ENCODE measurements around the gene KCTD13.

Gene KCTD13

DNA sequence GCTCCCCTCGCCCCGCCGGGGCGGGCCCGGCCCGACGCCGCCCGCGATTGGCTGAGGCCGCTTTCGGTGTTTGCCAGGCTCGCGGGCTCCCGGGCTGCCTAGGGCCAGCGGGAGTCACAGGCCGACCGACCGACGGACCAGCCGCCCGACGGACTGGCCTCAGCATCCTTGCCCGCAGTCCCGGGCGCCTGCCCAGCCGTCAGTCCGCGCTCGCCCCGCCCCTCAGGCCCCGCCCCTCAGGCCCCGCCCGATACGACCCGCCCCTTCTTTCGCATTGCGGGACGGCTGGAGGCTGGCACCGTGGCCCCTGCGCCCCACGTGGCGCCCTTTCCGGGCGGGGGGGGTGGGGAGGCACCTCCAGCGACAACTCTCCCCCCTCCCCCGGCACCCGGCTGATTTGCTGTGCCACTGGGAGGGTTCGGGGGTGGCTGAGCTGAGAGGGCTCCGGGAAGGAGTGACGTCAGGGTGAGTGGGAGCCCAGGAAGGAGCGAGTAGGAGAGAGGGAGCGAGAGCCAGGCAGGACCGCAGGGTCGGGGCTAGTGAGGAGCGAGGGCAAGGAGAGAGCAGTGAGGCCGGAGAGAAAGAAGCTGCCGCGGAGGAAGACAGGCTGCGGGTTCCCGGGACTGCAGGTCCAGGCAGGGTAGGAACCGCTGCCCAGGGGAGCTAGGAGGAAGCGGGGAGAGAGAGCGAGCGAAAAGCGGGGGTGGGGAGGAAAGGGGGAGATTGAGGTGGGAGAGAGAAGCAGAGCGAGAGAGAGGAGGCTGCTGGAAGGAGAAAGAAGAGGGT, 25.7 kb downstream of the KCTD13 start, which contains the start of gene ASPHD1:
ASPHD1 (plus strand) TSS at position 387 of the 786 bp plus-strand sequence. CDS start 484 bp downstream, outside the sequence.
- Mint-ChIP-seq H3K4me1 (peaks cover 8% of the 10 kb centered on the region), H3K36me3 (ENCODE audit: low read depth) (no peaks in the 10 kb centered on the region)

DNA sequence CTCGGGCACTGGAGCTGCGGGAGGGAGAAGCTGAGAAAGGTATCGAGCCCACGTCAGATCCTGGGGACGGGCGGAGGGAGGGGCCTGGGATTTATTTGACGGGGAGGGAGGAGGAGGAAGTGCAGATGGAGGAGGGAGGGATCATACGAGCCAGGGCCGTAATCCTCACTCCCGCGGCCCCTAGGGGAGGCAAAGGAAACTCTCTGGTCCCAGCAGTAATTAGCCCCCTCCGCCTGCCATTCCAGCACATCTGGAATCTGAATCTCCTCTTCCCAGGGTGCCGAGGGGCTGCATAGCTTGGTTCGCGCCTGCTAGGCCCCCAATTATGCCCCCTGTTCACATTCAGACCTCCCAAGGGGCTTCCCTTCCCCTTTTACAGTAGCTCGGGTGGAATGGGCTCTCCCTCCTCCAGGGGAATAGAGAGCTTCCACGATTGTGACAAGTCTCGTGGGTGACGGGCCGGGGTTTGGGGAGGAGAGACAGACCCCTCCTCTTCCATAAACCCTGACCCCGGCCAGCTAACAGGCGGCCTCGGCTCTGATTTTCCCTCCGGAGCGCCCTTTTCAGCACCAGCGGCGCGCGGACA, 26.4 kb downstream of the KCTD13 start, which contains the start of gene SEZ6L2:
SEZ6L2 (minus strand) TSS at position 35 of the 586 bp plus-strand sequence. CDS start 531 bp downstream, outside the sequence.
- peak within 1 kb of the TSS; percentile 84 to 85 (median 85) for H3K4me3 Mint-ChIP-seq
- no peaks in the 10 kb centered on the region for H3K9me3 Mint-ChIP-seq
- H3K27ac Mint-ChIP-seq, result no peak within 1 kb of the TSS
- peak; percentile 25 to 30 (median 27) for TF ChIP-seq CTCF (IDR thresholded peaks at IDR 0.05; ENCODE audit: unreplicated experiment in 3 of 3)
- peaks cover 40% of the 10 kb centered on the region for H3K27me3 Mint-ChIP-seq (ENCODE audit: low read depth)
- H3K36me3 Mint-ChIP-seq (ENCODE audit: low read depth), result no peaks in the 10 kb centered on the region
- H3K4me1 Mint-ChIP-seq, result peaks cover 8% of the 10 kb centered on the region

More for the DNA sequence above, 25.7 kb downstream of the KCTD13 start, which contains the start of gene ASPHD1:
- Mint-ChIP-seq H3K27me3 (ENCODE audit: low read depth) (peaks cover 40% of the 10 kb centered on the region), H3K4me3 (peak within 1 kb of the TSS; percentile 84 to 85 (median 85)), H3K9me3 (no peaks in the 10 kb centered on the region), H3K27ac (no peak within 1 kb of the TSS)
- TF ChIP-seq CTCF (IDR thresholded peaks at IDR 0.05; ENCODE audit: unreplicated experiment in 3 of 3), result no peak

DNA sequence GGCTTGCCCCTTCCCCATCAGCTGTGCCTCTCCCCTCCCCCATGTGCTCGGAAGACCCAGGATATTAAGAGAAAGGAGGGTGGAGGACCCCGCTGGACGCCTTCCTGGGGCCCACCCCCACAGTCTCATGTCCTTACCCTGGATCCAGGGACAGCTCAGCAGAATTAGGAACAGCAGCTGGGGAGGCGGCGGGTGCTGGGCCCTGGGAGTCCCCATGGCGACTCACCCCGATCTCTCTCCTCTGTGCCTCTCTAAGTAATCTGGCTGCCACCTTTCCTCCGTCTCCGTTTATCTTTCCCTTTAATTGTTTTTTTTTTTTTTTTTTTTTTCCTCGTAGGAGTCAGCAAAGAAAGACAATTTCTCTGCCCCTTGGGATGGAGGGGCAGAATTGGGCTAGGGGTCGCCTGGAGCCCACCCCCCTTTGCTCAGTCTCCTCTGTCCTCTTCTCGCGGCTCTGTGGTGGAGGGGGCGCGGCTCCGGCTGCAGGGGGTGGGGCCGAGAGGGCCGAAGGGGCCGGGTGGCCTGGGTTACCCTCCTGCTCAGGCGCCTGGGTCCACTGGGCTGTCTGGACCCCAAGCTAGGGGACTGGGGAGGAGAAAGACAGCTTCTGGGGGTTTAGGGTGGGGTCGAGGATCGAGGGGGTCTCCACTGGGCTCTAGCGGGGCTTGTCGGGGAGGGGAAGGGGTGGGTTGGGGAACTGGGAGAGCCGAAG, 27.1 kb downstream of the KCTD13 start:
- H3K4me3 Mint-ChIP-seq, result peak overlapping the region; percentile 81 to 85 (median 85)
- H3K36me3 Mint-ChIP-seq (ENCODE audit: low read depth), result no peaks in the 10 kb centered on the region
- no peaks in the 10 kb centered on the region for H3K9me3 Mint-ChIP-seq
- no peak for TF ChIP-seq CTCF (IDR thresholded peaks at IDR 0.05; ENCODE audit: unreplicated experiment in 3 of 3)
- peaks cover 8% of the 10 kb centered on the region for H3K4me1 Mint-ChIP-seq
- H3K27me3 Mint-ChIP-seq (ENCODE audit: low read depth), result peaks cover 40% of the 10 kb centered on the region
- H3K27ac Mint-ChIP-seq, result no peak overlapping the region

DNA sequence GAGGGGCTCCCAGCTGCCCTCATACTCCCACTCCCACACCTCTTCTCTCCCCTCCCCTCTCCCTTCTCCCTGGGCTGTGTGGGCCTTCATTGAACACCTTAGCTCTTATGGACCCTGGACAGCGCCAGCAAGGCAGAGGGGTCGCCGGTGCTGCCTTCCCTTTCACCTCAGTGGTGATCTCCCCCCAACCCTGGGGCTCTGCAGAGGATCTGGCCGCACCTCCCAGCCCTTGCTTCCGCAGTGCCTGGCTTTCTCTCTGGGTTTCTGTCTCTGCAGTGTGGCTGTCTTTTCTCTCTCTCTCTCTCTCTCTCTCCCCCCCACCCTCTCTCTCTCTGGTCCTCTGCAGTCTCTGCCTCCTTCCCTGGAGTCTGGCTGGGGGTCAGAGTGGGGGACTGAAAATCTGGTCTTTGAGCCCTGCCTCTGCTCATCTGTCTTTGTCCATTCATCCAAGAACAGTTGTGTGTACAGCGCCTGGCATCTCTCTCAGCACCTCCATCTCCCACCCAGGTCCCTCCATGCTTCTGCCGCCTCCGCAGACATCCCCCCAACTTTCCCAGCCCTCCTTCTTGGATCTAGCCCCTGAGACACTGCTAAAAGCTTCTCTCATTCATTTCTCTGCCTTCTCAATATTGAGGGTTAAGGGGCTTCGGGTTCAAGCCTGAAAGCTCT, 27.8 kb downstream of the KCTD13 start:
- H3K36me3 Mint-ChIP-seq (ENCODE audit: low read depth), result no peaks in the 10 kb centered on the region
- H3K27me3 Mint-ChIP-seq (ENCODE audit: low read depth), result peaks cover 40% of the 10 kb centered on the region
- H3K4me3 Mint-ChIP-seq, result peak overlapping the region; percentile 81 to 85 (median 85)
- no peak overlapping the region for H3K27ac Mint-ChIP-seq
- no peak for TF ChIP-seq CTCF (IDR thresholded peaks at IDR 0.05; ENCODE audit: unreplicated experiment in 3 of 3)
- peaks cover 8% of the 10 kb centered on the region for H3K4me1 Mint-ChIP-seq
- no peaks in the 10 kb centered on the region for H3K9me3 Mint-ChIP-seq

GRCh38 chr16:29897333-29897732, 28.7 kb downstream of the KCTD13 start:
- no peak for TF ChIP-seq CTCF (IDR thresholded peaks at IDR 0.05; ENCODE audit: unreplicated experiment in 3 of 3)
- peaks cover 8% of the 10 kb centered on the region for H3K4me1 Mint-ChIP-seq
- no peak overlapping the region for H3K27ac Mint-ChIP-seq
- no peaks in the 10 kb centered on the region for H3K9me3 Mint-ChIP-seq
- H3K27me3 Mint-ChIP-seq (ENCODE audit: low read depth), result peaks cover 38% of the 10 kb centered on the region
- no peak overlapping the region for H3K4me3 Mint-ChIP-seq
- no peaks in the 10 kb centered on the region for H3K36me3 Mint-ChIP-seq (ENCODE audit: low read depth)

Data from nephron (organoid).